ENCODE data around the gene DDX55.

The DDX55 gene

GRCh38 chr12:123645380-123645779 lies 43.5 kb downstream of the DDX55 start:
- no CpG with 5 or more reads among the region's 3 CpGs for WGBS, 2 donors (ENCODE audit: extremely low coverage in 2 of 2, insufficient read length in 2 of 2, insufficient replicate concordance in 1 of 2)
- H2BK12ac ChIP-seq (ENCODE audit: low read length) = no peak overlapping the region

GRCh38 chr12:123645878-123646277 lies 44.0 kb downstream of the DDX55 start:
- Histone ChIP-seq H2BK12ac (ENCODE audit: low read length) (no peak overlapping the region), H3K14ac (ENCODE audit: low read length) (no peak overlapping the region), H3K27me3 (ENCODE audit: control insufficient read depth in 3 of 3, insufficient read depth in 3 of 3, low read depth in 1 of 3, low read length in 3 of 3) (no peaks in the 10 kb centered on the region), H3K36me3 (replicated peaks in 1 of 2; ENCODE audit: control insufficient read depth in 2 of 2, insufficient read depth in 2 of 2, low read length in 2 of 2) (peaks cover 20 to 86% of the 10 kb centered on the region in 2 donors), H3K23ac (ENCODE audit: low read depth, low read length, poor library complexity) (no peak overlapping the region), H4K91ac (ENCODE audit: low read depth, low read length, poor library complexity) (no peak overlapping the region), H3K4ac (ENCODE audit: low read length) (no peak overlapping the region), H3K18ac (ENCODE audit: low read length) (no peak overlapping the region), H3K9me3 (replicated peaks in 1 of 2; ENCODE audit: control insufficient read depth in 2 of 2, insufficient read depth in 1 of 2, low read depth in 1 of 2, low read length in 2 of 2) (no peaks in the 10 kb centered on the region), H2BK5ac (ENCODE audit: low read length) (no peak overlapping the region), H4K8ac (ENCODE audit: low read depth, low read length) (no peak overlapping the region), H3K27ac (replicated peaks; ENCODE audit: low read length) (no peak overlapping the region), H3K79me1 (ENCODE audit: low read depth, low read length) (no peaks in the 10 kb centered on the region), H2BK120ac (ENCODE audit: low read depth, low read length) (no peak overlapping the region), H3K9ac (ENCODE audit: low read depth, low read length, poor library complexity) (no peak overlapping the region), H2AFZ (ENCODE audit: low read length) (no peak overlapping the region), H3K4me1 (ENCODE audit: control insufficient read depth in 2 of 2, insufficient read depth in 1 of 2, low read depth in 1 of 2, low read length in 2 of 2) (no peaks in the 10 kb centered on the region), H2AK5ac (ENCODE audit: low read depth, low read length) (no peak overlapping the region), H3K4me3 (ENCODE audit: low read length in 2 of 2) (no peak overlapping the region), H3K4me2 (ENCODE audit: insufficient read depth, low read length, poor library complexity, severe bottlenecking) (no peak overlapping the region), H2BK15ac (ENCODE audit: low read length) (no peak overlapping the region)
- DNase-seq (ENCODE audit: low spot score) = no peak
- WGBS, 2 donors (ENCODE audit: extremely low coverage in 2 of 2, insufficient read length in 2 of 2, insufficient replicate concordance in 1 of 2) = no CpG with 5 or more reads among the region's 5 CpGs

More at GRCh38 chr12:123645380-123645779, 43.5 kb downstream of the DDX55 start:
- Histone ChIP-seq H3K4me1 (ENCODE audit: control insufficient read depth in 2 of 2, insufficient read depth in 1 of 2, low read depth in 1 of 2, low read length in 2 of 2) (no peaks in the 10 kb centered on the region), H3K4ac (ENCODE audit: low read length) (no peak overlapping the region), H2BK5ac (ENCODE audit: low read length) (no peak overlapping the region), H2AFZ (ENCODE audit: low read length) (no peak overlapping the region), H3K79me1 (ENCODE audit: low read depth, low read length) (no peaks in the 10 kb centered on the region), H4K8ac (ENCODE audit: low read depth, low read length) (no peak overlapping the region), H3K27ac (replicated peaks; ENCODE audit: low read length) (no peak overlapping the region), H3K18ac (ENCODE audit: low read length) (no peak overlapping the region), H3K4me3 (ENCODE audit: low read length in 2 of 2) (no peak overlapping the region), H4K91ac (ENCODE audit: low read depth, low read length, poor library complexity) (no peak overlapping the region), H2BK15ac (ENCODE audit: low read length) (no peak overlapping the region), H3K9ac (ENCODE audit: low read depth, low read length, poor library complexity) (no peak overlapping the region), H3K23ac (ENCODE audit: low read depth, low read length, poor library complexity) (no peak overlapping the region), H3K27me3 (ENCODE audit: control insufficient read depth in 3 of 3, insufficient read depth in 3 of 3, low read depth in 1 of 3, low read length in 3 of 3) (no peaks in the 10 kb centered on the region), H2BK120ac (ENCODE audit: low read depth, low read length) (no peak overlapping the region), H2AK5ac (ENCODE audit: low read depth, low read length) (no peak overlapping the region), H3K36me3 (replicated peaks in 1 of 2; ENCODE audit: control insufficient read depth in 2 of 2, insufficient read depth in 2 of 2, low read length in 2 of 2) (peaks cover 20 to 86% of the 10 kb centered on the region in 2 donors), H3K14ac (ENCODE audit: low read length) (no peak overlapping the region), H3K4me2 (ENCODE audit: insufficient read depth, low read length, poor library complexity, severe bottlenecking) (no peak overlapping the region), H3K9me3 (replicated peaks in 1 of 2; ENCODE audit: control insufficient read depth in 2 of 2, insufficient read depth in 1 of 2, low read depth in 1 of 2, low read length in 2 of 2) (no peaks in the 10 kb centered on the region)
- no peak for DNase-seq (ENCODE audit: low spot score)

GRCh38 chr12:123648401-123648800 lies 46.5 kb downstream of the DDX55 start:
- Histone ChIP-seq H3K4me3 (ENCODE audit: low read length in 2 of 2) (no peak overlapping the region), H2BK15ac (ENCODE audit: low read length) (no peak overlapping the region), H3K4me2 (ENCODE audit: insufficient read depth, low read length, poor library complexity, severe bottlenecking) (no peak overlapping the region), H3K27ac (replicated peaks; ENCODE audit: low read length) (no peak overlapping the region), H2BK120ac (ENCODE audit: low read depth, low read length) (no peak overlapping the region), H2BK12ac (ENCODE audit: low read length) (no peak overlapping the region), H3K4me1 (ENCODE audit: control insufficient read depth in 2 of 2, insufficient read depth in 1 of 2, low read depth in 1 of 2, low read length in 2 of 2) (no peaks in the 10 kb centered on the region), H3K36me3 (replicated peaks in 1 of 2; ENCODE audit: control insufficient read depth in 2 of 2, insufficient read depth in 2 of 2, low read length in 2 of 2) (peaks cover 23 to 91% of the 10 kb centered on the region in 2 donors), H3K27me3 (ENCODE audit: control insufficient read depth in 3 of 3, insufficient read depth in 3 of 3, low read depth in 1 of 3, low read length in 3 of 3) (no peaks in the 10 kb centered on the region), H3K9me3 (replicated peaks in 1 of 2; ENCODE audit: control insufficient read depth in 2 of 2, insufficient read depth in 1 of 2, low read depth in 1 of 2, low read length in 2 of 2) (no peaks in the 10 kb centered on the region), H3K9ac (ENCODE audit: low read depth, low read length, poor library complexity) (no peak overlapping the region), H4K8ac (ENCODE audit: low read depth, low read length) (no peak overlapping the region), H3K4ac (ENCODE audit: low read length) (no peak overlapping the region), H2AK5ac (ENCODE audit: low read depth, low read length) (no peak overlapping the region), H2AFZ (ENCODE audit: low read length) (no peak overlapping the region), H4K91ac (ENCODE audit: low read depth, low read length, poor library complexity) (no peak overlapping the region), H3K18ac (ENCODE audit: low read length) (no peak overlapping the region), H3K14ac (ENCODE audit: low read length) (no peak overlapping the region), H3K79me1 (ENCODE audit: low read depth, low read length) (no peaks in the 10 kb centered on the region), H2BK5ac (ENCODE audit: low read length) (no peak overlapping the region), H3K23ac (ENCODE audit: low read depth, low read length, poor library complexity) (no peak overlapping the region)
- WGBS, 2 donors (ENCODE audit: extremely low coverage in 2 of 2, insufficient read length in 2 of 2, insufficient replicate concordance in 1 of 2) = no CpG with 5 or more reads among the region's 5 CpGs
- no peak for DNase-seq (ENCODE audit: low spot score)

- H3K9ac ChIP-seq (ENCODE audit: low read depth, low read length, poor library complexity) = no peak overlapping the region
- no peak overlapping the region for H3K27ac ChIP-seq (replicated peaks; ENCODE audit: low read length)
- H2BK12ac ChIP-seq (ENCODE audit: low read length) = no peak overlapping the region
- no peak overlapping the region for H2BK5ac ChIP-seq (ENCODE audit: low read length)
- H2BK15ac ChIP-seq (ENCODE audit: low read length) = no peak overlapping the region
- H4K91ac ChIP-seq (ENCODE audit: low read depth, low read length, poor library complexity) = no peak overlapping the region
- peaks cover 21 to 92% of the 10 kb centered on the region in 2 donors for H3K36me3 ChIP-seq (replicated peaks in 1 of 2; ENCODE audit: control insufficient read depth in 2 of 2, insufficient read depth in 2 of 2, low read length in 2 of 2)
- H2BK120ac ChIP-seq (ENCODE audit: low read depth, low read length) = no peak overlapping the region
- H3K4me1 ChIP-seq (ENCODE audit: control insufficient read depth in 2 of 2, insufficient read depth in 1 of 2, low read depth in 1 of 2, low read length in 2 of 2) = no peaks in the 10 kb centered on the region
- no peak overlapping the region for H3K23ac ChIP-seq (ENCODE audit: low read depth, low read length, poor library complexity)
- no peak overlapping the region for H3K4me2 ChIP-seq (ENCODE audit: insufficient read depth, low read length, poor library complexity, severe bottlenecking)
- no peak overlapping the region for H3K4me3 ChIP-seq (ENCODE audit: low read length in 2 of 2)
- no peak overlapping the region for H3K4ac ChIP-seq (ENCODE audit: low read length)
- DNase-seq (ENCODE audit: low spot score) = no peak
- no peak overlapping the region for H3K14ac ChIP-seq (ENCODE audit: low read length)
- H3K9me3 ChIP-seq (replicated peaks in 1 of 2; ENCODE audit: control insufficient read depth in 2 of 2, insufficient read depth in 1 of 2, low read depth in 1 of 2, low read length in 2 of 2) = peaks cover 0 to 2% of the 10 kb centered on the region in 2 donors
- 100% methylated on average over 3 to 4 of the region's 4 CpGs for WGBS, 2 donors (ENCODE audit: extremely low coverage in 2 of 2, insufficient read length in 2 of 2, insufficient replicate concordance in 1 of 2)
- H3K79me1 ChIP-seq (ENCODE audit: low read depth, low read length) = no peaks in the 10 kb centered on the region
- no peak overlapping the region for H3K18ac ChIP-seq (ENCODE audit: low read length)
- H2AFZ ChIP-seq (ENCODE audit: low read length) = no peak overlapping the region
- H2AK5ac ChIP-seq (ENCODE audit: low read depth, low read length) = no peak overlapping the region
- H4K8ac ChIP-seq (ENCODE audit: low read depth, low read length) = no peak overlapping the region
- H3K27me3 ChIP-seq (ENCODE audit: control insufficient read depth in 3 of 3, insufficient read depth in 3 of 3, low read depth in 1 of 3, low read length in 3 of 3) = no peaks in the 10 kb centered on the region
These were observed 52.3 kb downstream of the DDX55 start for GRCh38 chr12:123654129-123654701.
